ENCODE results near the gene PKIG.
A peak's percentile ranks its signal among the peaks of the same experiment; 100 is the strongest.
"Not testable (repeated sequence)": the region's sequence is repeated elsewhere in the genome, so short reads cannot be mapped to it uniquely, and the experiment has no call there.

Gene PKIG
- total RNA-seq, result 1.3 to 17.9 (median 1.5) reads per million in 4 experiments

DNA sequence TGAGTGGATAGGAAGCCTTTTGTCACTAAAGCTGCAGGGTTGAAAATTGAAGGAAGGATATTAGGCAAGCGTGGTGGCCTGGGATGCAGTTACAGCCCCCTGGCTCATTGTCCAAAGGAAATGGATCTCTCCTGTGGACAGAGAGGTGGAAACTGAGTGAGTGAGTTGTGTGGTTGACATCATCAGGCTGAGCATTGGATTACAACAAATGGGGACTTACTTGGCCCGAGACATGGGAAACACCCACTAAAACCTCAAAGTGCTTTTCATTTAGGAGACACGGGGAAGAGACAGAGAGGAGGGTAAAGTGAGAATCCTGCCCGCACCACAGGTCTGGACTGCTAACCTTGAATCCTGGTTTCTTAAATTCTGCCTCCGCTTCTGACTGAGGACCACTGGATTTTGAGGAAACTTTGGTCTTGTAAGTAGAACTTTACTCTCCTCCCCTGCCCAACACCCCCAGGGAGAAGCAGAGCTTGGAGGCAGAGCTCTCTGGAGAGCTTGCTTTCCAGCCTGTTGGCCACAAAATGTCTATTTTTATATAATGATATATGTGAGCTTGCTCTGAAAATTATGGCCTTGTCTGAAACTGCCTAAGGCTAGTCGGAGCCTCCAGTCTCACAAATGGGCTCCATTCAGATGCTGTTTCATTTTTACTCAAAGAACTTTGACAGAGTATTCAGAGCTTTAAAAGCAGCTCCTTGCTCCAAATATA, at the start of gene PKIG:
Gene PKIG, plus strand, starts transcription at position 269 of the 715 bp plus-strand sequence. CDS start 31,978 bp downstream, outside the sequence.
- no peak for DNase-seq

DNA sequence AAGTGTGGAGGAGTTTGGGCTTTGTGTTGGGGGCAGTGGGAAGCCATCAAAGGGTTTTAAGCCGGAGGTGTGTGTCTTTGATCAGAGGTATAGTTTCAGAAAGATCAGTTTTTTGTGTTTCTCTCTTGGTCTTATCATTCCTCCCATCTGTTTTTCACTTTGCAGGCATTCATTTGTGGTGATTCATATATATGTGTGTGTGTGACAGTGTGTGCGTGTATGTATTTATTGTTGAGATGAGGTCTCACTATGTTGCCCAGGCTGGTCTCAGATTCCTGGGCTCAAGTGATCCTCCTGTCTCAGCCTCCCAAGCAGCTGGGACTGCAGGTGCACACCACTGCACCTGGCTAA, 49.4 kb upstream of the PKIG start:
- DNase-seq, result peak; percentile 11

DNA sequence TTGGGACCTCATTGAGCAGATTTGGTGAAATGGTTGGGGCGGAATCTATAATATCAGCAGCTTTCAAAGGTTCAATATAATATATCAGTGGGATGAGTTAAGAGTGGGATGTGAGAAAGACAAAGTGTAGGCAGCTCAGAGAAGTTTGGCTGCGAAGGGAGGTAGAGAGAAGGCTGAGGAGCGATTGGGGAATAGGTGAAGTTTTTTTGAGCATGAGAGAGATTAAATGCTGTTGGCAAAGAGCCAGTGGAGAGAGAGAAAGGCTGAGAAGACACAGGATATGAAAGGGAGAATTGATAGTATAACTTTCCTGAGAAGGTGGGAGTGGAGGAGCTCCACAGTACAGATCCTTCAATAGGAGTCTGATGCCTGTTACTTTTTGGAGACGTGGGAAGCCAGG, 48.5 kb upstream of the PKIG start:
- DNase-seq, result no peak

DNA sequence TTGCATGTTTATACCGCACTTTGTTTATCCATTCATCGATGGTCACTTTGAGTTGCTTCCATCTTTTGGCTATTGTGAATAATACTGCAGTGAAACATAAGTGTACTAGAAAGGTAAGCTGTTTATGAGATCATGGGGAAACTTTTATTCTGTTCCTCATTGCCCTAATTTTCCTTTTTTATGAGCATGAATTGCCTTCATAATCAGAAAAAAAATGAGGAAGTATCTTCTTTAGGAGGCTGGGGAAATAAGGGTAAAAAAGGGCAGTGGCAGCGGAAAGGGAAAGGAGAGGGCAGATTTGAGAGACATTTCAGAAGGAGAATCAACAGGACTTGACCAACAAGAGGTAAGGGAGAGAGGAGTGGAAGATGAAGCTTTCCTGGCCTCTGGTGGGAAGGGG, 46.2 kb upstream of the PKIG start:
- no peak for DNase-seq

DNA sequence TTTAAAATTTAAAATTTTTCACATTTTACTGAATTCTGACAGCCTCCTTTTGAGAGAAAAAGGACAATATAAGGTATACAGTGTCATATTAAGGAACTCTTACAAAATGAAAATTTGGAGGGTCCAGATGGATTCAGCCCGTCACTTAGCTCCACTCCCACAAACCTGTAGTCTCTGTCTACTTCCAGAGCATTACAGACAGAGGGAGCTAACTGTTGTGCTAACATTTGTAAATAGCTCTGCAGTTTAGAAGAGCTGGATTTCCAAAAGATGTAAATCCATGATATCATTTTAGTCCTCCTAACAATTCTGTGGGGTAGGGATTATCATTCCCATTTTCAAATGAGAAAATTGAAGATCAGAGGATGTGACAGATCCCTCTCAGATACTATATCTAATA, 44.4 kb upstream of the PKIG start:
- no peak for DNase-seq

DNA sequence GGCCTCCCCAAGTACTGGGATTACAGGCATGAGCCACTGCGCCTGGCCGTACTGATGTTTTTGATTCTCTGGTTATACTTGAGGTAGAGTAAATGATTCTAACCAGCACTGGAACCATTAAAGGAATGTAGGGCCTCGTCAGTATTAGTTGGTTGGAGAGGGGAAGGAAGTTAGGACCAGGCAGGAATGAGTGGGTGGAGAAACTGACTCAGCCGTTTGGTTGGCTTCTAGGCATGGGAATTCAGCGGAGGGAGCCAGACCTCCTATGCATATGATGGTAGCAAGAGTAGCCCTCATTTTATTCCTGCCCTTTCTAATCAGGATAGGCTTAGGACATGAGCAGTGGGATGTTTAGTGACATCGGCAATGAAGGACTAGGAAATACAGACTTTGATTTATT, 41.5 kb upstream of the PKIG start:
- DNase-seq, result no peak

DNA sequence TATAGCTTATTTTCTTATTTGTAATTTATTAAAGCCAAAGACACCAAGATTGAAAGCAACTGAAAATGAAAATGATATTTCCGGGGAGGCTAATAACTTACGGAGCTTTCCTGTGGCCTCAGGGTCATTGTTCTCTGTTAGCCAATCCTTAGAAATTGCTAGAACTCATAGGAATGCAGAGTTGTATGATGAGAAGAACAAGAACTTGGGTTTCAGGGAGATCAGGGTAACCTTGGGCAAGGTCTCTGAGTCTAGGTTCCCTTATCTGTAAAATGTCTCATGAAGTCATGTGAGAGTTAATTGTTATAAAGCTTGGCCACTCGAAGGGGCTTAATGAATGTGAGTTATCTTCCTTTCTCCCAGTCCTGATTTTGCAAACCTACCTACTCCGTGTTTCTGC, 40.4 kb upstream of the PKIG start:
- DNase-seq, result no peak

DNA sequence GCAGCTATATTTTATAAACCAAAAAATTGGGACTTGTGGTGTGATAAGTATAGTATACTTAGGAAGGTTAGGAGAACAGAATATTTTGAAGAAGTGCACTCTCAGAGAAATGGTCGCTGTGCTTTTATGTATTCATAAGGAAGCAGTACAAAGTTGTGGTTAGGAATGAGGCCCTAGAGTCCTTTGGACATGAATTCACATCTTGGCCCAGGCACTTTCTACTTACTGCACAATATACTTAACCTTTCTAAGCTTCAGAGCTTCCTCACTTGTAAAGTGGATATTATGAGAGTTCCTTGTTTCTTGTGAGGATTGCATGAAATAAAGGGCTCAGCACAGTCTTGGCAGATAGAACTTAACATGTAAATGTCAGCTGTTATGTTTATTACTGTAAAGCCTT, 39.5 kb upstream of the PKIG start:
- DNase-seq, result no peak

DNA sequence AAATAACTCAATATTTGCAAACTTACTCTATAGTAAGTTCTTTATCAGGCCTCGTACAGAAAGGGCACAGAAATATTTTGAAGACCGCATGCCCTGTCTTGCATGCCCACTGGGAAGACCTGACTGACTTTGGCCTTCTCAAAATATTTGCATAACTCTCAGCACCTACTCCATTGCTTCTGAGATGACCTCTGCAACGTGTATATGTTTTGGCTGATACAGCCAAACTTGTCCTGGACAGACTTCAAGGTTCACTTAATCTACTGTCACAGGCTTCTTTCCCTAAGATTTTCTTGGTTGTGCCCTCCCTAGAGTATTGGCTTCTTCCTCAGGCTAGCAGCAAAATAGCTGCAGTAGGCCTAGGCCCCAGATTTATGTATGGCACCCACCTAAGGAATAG, 39.0 kb upstream of the PKIG start:
- no peak for DNase-seq

DNA sequence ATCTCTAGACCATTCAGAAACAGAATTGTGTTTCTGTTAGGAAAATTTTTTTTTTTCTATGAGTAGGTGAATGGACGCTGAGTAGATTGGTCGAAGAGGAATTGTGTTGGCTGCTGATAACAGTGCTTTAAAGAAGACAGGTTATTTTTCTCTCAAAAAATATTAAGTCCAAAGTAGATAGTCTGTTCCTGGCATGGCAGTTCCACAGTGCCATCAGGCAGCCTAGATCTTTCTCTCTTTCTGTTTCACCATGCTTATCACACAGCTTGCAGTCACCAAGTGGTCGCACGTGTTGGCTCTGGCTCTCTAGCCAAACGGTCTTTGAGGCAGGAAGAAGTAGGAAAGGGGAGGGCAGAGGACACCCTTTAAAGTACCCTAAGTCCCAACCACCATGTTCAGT, 38.1 kb upstream of the PKIG start:
- no peak for DNase-seq

DNA sequence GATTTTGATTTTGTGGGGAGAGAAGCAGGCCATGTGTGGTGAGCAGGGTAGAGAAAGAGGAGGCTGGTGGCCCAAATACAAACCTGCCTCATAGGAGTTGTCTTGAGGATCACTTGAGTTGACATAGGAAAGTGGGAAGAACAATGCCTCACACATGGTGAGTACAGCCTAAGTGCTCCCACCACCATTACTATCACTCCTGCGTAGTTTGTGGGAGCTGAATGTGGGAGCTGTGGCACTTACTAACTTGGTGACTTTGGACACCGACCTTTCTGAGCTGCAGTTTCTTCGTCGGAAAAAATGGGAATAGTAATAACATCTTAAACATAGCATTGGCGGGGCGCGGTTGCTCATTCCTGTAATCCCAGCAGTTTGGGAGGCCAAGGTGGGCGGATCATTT, 35.0 kb upstream of the PKIG start:
- no peak for DNase-seq

DNA sequence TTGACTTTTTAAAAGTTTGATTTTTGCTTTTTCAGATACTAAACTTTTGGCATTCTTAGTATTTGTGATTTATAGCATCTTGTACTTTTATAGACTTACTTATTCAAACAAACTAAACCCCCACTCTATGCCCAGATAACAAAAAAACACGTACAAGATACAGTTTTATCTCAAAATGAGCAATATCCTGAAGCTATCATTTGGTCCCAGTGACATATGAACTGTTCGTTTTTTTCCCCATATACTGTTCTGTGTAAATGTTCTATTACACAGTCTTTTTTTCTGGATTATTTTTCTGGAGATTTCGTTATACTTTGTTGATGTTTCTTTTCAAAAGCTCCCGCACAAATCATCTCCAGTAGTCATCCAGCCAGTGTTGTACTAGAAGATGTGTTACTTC, 33.3 kb upstream of the PKIG start:
- no peak for DNase-seq

DNA sequence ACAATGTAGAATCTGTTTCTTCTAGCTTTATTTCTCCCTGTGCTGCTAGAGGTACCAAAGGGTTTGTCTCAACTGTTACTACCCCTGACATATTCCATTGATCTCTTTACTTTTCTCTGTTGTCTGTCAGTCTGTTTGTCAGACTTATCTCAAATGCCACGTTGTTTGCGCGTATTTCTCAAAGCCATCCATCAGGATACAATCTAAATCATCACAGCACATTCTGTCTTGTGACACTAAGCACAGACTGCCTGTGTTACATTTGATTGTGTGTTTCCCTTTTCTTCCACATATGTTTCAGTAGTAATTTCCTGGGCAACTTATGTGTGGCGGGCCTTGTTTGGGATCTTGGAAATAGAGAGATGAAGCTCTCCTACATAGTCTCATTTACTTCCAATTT, 30.3 kb upstream of the PKIG start:
- no peak for DNase-seq

DNA sequence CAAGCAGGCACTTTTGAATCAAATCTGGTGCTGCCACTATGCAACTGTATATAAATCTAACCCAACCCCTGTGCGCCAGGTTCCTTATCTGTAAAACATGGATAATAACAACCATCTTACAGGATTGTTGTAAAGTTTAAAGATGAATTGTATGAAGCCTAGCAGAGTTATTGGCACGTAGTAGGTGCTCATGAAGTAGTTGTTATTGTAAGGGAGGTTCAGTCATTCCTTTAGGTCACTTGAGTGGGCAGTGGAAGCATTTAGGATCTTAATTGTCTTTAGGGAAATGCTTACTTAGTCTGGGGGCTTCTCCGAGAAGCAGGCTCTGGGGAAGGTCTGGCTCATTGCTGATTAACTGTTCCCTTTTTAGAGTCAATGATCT, 29.8 kb upstream of the PKIG start:
- DNase-seq, result no peak

DNA sequence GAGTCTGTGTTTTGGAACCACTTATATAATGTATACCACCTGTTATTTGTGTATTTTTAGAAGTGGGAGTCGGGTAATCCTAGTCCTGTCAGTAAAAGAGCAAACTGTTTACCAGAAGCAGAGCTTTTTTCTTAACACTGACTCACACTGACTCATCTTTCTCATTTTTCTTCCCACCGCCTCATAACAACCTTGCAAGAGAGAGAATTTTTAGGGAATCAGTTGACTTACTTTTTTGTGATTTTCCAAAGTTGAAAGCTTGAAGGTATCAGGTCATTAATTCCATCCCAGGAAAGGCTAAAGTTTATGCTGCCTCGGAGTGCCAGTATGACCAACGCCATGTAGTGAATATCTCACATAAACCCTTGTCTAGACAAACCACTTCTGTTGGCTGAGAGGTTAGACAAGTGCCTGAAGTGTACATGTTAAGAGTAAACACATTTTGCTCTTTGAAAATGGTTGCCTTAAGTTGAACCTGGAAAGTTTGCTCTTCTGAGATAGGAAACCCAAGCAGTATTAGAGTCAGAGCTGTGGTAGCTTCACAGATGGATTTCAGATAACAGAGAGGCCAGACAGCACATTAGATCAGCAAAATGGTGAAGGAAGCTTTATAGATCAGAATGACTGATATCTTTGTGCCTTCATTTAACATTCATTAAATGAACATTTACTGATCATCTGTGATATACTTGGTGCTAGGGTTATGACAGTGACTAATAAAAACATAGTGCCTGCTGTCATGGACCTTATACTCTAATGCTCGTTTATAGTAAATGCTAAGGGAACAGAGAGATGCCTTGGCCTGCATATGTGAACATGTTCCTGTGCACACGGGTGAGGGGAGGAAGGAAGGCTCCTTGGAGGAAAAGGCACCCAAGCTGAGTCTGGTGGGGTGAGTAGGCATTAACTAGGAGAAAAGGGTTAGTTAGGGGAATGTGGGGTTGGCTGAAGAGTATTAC, 29.1 kb upstream of the PKIG start:
- DNase-seq, result no peak

DNA sequence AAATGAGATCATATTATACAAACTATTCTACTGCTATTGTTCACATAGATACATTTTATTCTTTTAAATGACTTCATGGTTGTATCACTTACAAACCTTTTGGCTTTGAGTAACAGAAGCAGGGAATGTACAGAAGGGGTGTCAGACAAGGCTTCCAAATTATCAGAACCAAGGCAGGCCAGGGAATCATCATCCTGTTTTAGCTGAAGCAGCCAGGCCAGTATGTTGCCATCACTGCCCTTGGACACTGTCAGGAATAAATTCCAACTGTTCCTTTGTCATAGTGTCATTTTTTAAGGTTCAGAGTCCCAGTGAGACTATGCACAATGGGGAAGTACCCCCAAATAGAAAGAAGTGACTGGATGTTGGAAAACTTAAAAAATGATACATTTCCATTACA, 23.1 kb upstream of the PKIG start:
- no peak for DNase-seq

DNA sequence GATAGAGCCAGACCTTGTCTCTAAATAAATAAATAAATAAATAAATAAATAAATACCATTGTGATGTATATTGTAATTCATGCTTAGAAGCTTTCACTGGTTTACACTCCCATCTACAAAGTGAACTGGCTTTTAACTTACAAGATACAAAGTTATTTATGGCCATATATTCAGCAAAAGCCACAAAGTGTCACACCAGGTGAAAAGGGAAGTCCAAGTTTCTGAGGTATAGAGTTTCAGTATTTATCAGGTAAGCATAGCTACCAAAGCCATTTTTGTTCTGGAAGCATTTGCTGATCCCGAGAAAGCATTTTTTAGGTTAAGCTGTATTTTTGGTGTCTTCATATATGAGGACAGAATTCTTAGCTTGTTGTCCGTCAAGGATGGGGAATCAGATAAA, 22.1 kb upstream of the PKIG start:
- no peak for DNase-seq

DNA sequence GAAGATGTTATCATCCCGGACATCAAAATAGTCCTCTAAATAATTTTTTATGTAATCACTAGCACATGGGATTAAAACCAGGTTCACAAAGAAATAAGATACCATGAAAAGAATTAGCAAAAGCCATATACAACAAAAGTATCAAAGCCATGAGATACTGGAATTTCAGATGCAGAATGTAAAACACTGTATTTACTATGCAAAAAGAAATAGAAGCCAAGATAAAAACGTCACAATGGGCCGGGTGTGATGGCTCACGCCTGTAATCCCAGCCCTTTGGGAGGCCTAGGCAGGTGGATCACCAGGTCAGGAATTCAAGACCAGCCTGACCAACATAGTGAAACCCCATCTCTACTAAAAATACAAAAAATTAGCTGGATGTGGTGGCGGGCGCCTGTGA, 21.6 kb upstream of the PKIG start:
- not testable (repeated sequence) for DNase-seq

DNA sequence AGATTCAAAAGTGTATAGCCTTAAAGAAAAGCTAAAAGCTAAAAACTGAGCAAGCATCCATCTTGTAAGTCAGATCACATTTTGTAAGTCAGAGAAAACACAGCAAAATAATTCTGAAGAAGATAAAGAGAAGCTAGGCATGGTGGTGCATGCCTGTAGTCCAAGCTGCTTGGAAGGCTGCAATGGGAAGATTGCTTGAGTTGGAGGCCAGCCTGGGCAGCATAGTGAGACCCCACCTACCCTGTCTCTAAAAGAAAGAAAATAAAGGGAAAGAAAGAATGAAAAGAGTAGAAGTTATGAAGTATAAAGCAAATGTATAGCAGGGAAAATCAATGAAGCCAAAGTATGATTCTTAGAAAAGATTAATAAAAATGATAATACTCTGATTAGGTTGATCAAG, 20.5 kb upstream of the PKIG start:
- DNase-seq, result no peak

DNA sequence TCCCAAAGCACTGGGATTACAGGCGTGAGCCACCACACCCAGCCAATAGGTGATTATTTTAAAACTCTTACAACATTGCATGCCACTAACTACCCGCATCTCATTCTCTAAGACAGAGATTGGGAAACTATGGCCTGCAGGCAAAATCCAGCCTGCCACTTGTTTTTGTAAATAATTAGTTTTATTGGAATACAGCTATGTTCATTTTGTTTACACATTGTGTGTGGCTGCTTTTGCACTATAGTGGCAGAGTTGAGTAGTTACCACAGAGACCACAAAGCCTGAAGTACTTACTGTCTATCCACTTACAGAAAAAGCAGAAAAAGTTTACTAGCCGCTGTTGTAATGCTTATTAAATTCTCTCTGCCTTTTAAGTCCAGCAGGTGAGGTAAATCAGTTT, 16.4 kb upstream of the PKIG start:
- no peak for DNase-seq

DNA sequence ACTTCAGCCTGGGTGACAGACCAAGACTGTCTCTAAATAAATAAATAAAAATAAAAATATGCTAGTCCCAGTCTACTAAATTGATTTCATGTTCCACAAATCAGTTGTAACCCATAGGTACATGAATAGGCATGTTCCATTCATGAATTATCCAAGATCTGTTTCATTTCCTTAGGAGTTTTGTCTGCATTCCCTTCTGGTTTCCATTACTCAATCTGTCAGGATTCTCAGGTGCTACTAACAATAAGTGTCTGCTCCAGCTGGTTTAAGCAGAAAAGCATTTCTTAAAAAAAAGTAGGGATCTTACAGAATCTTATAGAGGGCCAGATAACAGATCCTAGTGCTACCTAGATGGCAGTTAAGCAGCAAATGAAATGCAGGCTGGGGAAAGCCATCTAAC, 15.6 kb upstream of the PKIG start:
- no peak for DNase-seq

DNA sequence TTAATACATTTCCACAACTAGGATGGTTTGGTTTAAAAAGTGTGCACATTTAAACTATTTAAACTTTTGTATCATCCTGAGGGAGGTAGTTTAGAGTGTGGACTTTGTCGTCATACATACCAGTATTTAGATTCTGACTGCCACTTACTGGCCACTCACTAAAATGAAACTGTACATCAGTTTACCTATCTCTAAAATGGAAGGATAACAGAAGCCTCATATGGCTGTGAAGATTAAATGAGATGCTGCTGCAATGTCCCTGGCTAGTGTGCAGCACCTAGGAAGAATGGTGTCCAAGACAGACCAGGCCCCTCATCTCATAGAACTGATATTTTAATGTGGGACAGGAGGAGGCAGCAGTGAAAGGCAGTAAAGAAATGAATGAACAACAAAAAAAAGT, 12.0 kb upstream of the PKIG start:
- DNase-seq, result no peak

DNA sequence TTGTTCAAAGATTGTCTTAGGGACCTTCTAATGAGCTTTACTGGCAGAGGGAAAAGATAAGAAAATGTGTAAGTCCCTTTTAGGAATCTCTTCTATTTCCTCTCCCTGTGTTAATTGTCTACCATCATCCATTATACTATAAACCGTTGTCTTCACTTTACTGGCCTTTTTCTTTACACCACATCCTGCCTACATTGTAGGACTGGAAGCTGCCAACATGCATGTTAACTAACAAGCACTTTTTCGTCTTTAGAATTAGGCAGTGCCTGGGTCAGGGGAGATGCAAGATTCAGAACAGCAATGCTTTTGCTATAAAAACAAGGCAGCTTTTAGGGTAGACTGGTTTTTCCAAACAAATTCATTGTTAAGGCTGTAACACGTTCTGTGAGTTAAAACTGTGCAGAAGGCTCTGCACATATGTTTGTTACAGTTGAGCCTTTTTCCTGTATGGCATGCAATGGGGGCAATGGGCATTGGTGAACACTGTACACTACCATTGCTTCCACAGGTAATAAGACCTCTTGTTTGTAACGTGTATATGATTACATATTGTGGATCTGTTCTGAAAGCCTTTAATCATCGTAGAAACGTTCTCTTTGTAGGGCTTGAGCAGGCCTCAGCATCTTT, 10.9 kb upstream of the PKIG start:
- no peak for DNase-seq

Measured in effector CD8-positive, alpha-beta T cell (primary cell).